Measurements from ENCODE around the gene MARK2. TPM values are rescaled to one million over a fixed set of nuclear protein-coding genes. Genes with fewer than 3 reads are reported as not detected.

The MARK2 gene
- total RNA-seq, 1 experiment from 2014 or later = 39.8 TPM

DNA sequence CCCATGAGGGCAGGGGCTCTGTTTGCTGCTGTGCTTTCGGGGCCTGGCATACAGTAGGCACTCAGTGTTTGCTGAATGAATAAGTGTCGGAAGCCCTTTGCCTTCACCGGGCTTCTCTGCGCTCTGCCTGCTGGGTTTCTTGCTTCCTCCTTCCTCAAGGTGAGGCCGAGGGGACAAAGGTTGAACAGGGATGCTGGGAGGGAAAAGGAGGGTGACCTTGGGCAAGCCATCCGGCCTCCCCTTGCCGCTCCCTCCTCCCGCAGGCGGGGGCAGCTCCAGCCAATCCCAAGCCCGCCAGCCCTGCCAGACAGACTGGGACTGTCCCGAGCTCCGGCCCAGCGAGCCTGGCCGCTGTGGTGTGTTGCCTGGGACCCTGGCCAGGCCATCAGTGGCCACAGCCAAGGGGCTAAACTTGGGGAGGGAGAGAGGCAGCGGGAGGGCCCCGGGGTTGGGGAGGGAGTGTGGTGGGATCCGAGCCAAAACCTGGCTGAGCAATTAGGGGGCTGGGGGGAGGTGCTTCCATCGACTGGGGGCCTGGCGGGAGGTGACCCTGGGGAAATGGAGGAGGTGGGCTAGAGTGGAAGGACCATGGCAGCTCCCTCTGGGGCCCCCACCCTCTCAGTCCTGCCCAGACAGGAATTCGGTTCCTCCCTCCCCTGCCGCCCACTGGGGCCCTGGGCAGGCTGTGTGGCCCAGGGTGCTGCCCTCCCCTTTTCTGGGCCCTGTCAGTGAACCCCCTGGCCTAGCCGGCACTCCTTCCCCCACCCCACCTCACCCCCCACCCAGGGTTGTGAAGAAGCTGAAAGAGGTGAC, 81.4 kb downstream of the MARK2 start:
- H3K4me2 ChIP-seq (ENCODE audit: low read length) = peak overlapping the region; percentile 94
- H3K27ac ChIP-seq (ENCODE audit: low read depth, low read length) = peak overlapping the region; percentile 98
- DNase-seq (ENCODE audit: low read depth, low spot score) (no peak), ATAC-seq (peak; percentile 46)
- ChIA-PET POLR2A (interaction anchor here (1.1 to 1.6 kb wide), 3 partner anchors 14 to 82 kb away, joined by 3 to 7 read pairs (median 4); partner anchors contain the start of gene MARK2), CTCF (interaction anchor here (0.7 to 1.7 kb wide), 4 partner anchors 14 to 83 kb away, joined by 4 to 7 read pairs (median 4); no protein-coding TSS in a partner anchor), RAD21 (ENCODE audit: low non-redundant PET in 1 of 2, low total read pairs in 2 of 2, uncharacterized antibody in 2 of 2, unreplicated experiment in 2 of 2) (interaction anchor here (0.9 kb wide), 2 partner anchors 25 kb away, joined by 3 read pairs; no protein-coding TSS in a partner anchor)
- H3K4me3 ChIP-seq (replicated peaks in 1 of 2; ENCODE audit: low read depth in 1 of 2, low read length in 2 of 2) = peak overlapping the region; percentile 55 to 64
- BruUV-seq (replicated peaks) = no TSS peak
- H3K9ac ChIP-seq (ENCODE audit: low read length) = peak overlapping the region; percentile 83
- TF ChIP-seq FOSL1 (IDR thresholded peaks at IDR 0.05; ENCODE audit: low read depth) (no peak), ZFX (IDR thresholded peaks at IDR 0.05) (0 out of 2 replicates have a peak, but pooled peaks have one; percentile 8), POLR2A (IDR thresholded peaks at IDR 0.05; ENCODE audit: borderline replicate concordance, extremely low read depth, insufficient read depth, insufficient read length) (peak; percentile 74), SP1 (IDR thresholded peaks at IDR 0.05; ENCODE audit: low read depth) (no peak), JUND (IDR thresholded peaks at IDR 0.05) (no peak), POLR2AphosphoS5 (IDR thresholded peaks at IDR 0.05; ENCODE audit: low read depth, low read length) (peak; percentile 69)
- TF ChIP-seq, protein P1, sequence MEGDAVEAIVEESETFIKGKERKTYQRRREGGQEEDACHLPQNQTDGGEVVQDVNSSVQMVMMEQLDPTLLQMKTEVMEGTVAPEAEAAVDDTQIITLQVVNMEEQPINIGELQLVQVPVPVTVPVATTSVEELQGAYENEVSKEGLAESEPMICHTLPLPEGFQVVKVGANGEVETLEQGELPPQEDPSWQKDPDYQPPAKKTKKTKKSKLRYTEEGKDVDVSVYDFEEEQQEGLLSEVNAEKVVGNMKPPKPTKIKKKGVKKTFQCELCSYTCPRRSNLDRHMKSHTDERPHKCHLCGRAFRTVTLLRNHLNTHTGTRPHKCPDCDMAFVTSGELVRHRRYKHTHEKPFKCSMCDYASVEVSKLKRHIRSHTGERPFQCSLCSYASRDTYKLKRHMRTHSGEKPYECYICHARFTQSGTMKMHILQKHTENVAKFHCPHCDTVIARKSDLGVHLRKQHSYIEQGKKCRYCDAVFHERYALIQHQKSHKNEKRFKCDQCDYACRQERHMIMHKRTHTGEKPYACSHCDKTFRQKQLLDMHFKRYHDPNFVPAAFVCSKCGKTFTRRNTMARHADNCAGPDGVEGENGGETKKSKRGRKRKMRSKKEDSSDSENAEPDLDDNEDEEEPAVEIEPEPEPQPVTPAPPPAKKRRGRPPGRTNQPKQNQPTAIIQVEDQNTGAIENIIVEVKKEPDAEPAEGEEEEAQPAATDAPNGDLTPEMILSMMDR (IDR thresholded peaks at IDR 0.05 in 2 of 3, conservative IDR thresholded peaks at IDR 0.05 in 1 of 3; ENCODE audit: borderline replicate concordance in 1 of 3, insufficient read depth in 1 of 3, low read depth in 2 of 3, low read length in 2 of 3) = no peak
- peaks cover 30 to 55% of the 10 kb centered on the region in 2 experiments for H3K4me1 ChIP-seq (ENCODE audit: control insufficient read depth in 1 of 2, insufficient read depth in 2 of 2, low read length in 2 of 2)
- no peak overlapping the region for H2AFZ ChIP-seq (ENCODE audit: low read depth, low read length, poor library complexity, severe bottlenecking)
- no peaks in the 10 kb centered on the region for H4K20me1 ChIP-seq (ENCODE audit: insufficient read depth)
- intact Hi-C loops (cut with micrococcal nuclease) = no loop called here
- H3K9me2 ChIP-seq (ENCODE audit: insufficient read depth) = no peaks in the 10 kb centered on the region
- H3K36me3 ChIP-seq (ENCODE audit: control insufficient read depth in 1 of 2, insufficient read depth in 2 of 2, low read length in 2 of 2) = no peaks in the 10 kb centered on the region
- no peaks in the 10 kb centered on the region for H3K9me3 ChIP-seq (ENCODE audit: control insufficient read depth in 1 of 2, insufficient read depth in 1 of 2, low read depth in 1 of 2, low read length in 2 of 2)
- no peaks in the 10 kb centered on the region for H3K79me2 ChIP-seq (ENCODE audit: insufficient read depth, low read length)
- H3K27me3 ChIP-seq (ENCODE audit: insufficient read depth, low read length) = no peaks in the 10 kb centered on the region
